ENCODE data around the gene PRDM5.

Gene PRDM5

GRCh38 chr4:120918092-120918491, 4.4 kb downstream of the PRDM5 start:
- Histone ChIP-seq H3K4me3 (ENCODE audit: low read depth, low read length, poor library complexity, severe bottlenecking) (no peak overlapping the region), H3K4me2 (ENCODE audit: low read length) (no peak overlapping the region), H3K9ac (ENCODE audit: low read length) (no peak overlapping the region), H3K36me3 (ENCODE audit: insufficient read depth, low read length) (no peaks in the 10 kb centered on the region), H3K27ac (ENCODE audit: low read depth, low read length, poor library complexity, severe bottlenecking) (no peak overlapping the region), H2AFZ (ENCODE audit: low read length) (no peak overlapping the region), H3K79me2 (ENCODE audit: insufficient read depth, low read length) (no peaks in the 10 kb centered on the region), H3K9me3 (ENCODE audit: low read length) (no peaks in the 10 kb centered on the region), H3K9me2 (ENCODE audit: low read depth, low read length) (no peaks in the 10 kb centered on the region), H4K20me1 (ENCODE audit: insufficient read depth, low read length) (no peaks in the 10 kb centered on the region), H3K4me1 (ENCODE audit: insufficient read depth, low read length, severe bottlenecking) (no peaks in the 10 kb centered on the region), H3F3A (ENCODE audit: insufficient read depth, low read length) (no peaks in the 10 kb centered on the region), H3K27me3 (ENCODE audit: insufficient read depth, low read length) (no peaks in the 10 kb centered on the region)
- TF ChIP-seq CTCF (IDR thresholded peaks at IDR 0.05; ENCODE audit: low read length) (no peak), EZH2 (IDR thresholded peaks at IDR 0.05; ENCODE audit: borderline replicate concordance, low read length) (no peak)

DNA sequence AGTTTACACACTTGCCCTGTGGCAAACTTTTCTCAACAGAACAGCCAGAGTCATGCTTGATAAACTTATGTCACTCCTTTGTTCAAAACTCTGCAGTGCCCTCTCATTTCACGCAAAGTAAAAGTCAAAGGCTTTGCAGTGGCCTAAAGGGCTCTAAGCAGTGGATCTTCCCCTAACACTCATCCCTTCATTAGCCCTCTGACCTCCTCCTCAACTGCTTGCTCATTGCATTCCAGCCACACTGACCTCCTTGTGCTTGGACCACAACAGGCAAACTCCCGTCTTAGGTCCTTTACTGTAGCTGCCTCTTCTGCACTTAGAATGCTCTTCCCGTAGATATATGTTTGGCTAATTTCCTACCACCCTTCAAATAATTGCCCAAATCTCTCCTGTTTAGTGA, 5.6 kb downstream of the PRDM5 start:
- Histone ChIP-seq H3K9ac (ENCODE audit: low read length) (no peak overlapping the region), H2AFZ (ENCODE audit: low read length) (no peak overlapping the region), H3K4me3 (ENCODE audit: low read depth, low read length, poor library complexity, severe bottlenecking) (no peak overlapping the region), H3K4me2 (ENCODE audit: low read length) (no peak overlapping the region), H3K27ac (ENCODE audit: low read depth, low read length, poor library complexity, severe bottlenecking) (no peak overlapping the region), H4K20me1 (ENCODE audit: insufficient read depth, low read length) (no peaks in the 10 kb centered on the region), H3K9me3 (ENCODE audit: low read length) (no peaks in the 10 kb centered on the region), H3F3A (ENCODE audit: insufficient read depth, low read length) (no peaks in the 10 kb centered on the region), H3K36me3 (ENCODE audit: insufficient read depth, low read length) (no peaks in the 10 kb centered on the region), H3K4me1 (ENCODE audit: insufficient read depth, low read length, severe bottlenecking) (no peaks in the 10 kb centered on the region), H3K79me2 (ENCODE audit: insufficient read depth, low read length) (no peaks in the 10 kb centered on the region), H3K9me2 (ENCODE audit: low read depth, low read length) (no peaks in the 10 kb centered on the region), H3K27me3 (ENCODE audit: insufficient read depth, low read length) (no peaks in the 10 kb centered on the region)
- TF ChIP-seq CTCF (IDR thresholded peaks at IDR 0.05; ENCODE audit: low read length) (no peak), EZH2 (IDR thresholded peaks at IDR 0.05; ENCODE audit: borderline replicate concordance, low read length) (no peak)

DNA sequence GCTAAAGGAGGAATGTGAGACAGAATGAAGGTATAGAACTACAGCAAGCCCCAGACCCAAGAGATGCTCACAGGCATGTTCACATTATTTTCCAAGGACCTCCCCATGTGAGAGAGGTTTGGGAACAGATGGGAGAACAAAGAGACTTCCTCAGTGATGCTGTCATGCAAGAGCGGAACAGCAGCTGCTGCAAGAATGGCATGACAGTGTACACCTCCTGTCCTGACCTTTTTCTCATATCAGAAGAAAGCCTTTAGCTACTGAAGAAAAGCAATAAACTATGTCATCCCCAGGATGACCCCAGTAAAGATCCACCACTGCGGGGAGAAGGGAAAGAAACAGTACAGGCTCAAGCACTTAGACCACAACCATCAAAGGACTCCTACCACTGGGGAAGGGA, 7.2 kb downstream of the PRDM5 start:
- no peaks in the 10 kb centered on the region for H3K79me2 ChIP-seq (ENCODE audit: insufficient read depth, low read length)
- H3K27ac ChIP-seq (ENCODE audit: low read depth, low read length, poor library complexity, severe bottlenecking), result no peak overlapping the region
- H2AFZ ChIP-seq (ENCODE audit: low read length), result no peak overlapping the region
- H3K4me2 ChIP-seq (ENCODE audit: low read length), result no peak overlapping the region
- no peak overlapping the region for H3K4me3 ChIP-seq (ENCODE audit: low read depth, low read length, poor library complexity, severe bottlenecking)
- no peak overlapping the region for H3K9ac ChIP-seq (ENCODE audit: low read length)
- H3K9me2 ChIP-seq (ENCODE audit: low read depth, low read length), result no peaks in the 10 kb centered on the region
- H3K27me3 ChIP-seq (ENCODE audit: insufficient read depth, low read length), result no peaks in the 10 kb centered on the region
- H4K20me1 ChIP-seq (ENCODE audit: insufficient read depth, low read length), result no peaks in the 10 kb centered on the region
- no peaks in the 10 kb centered on the region for H3K4me1 ChIP-seq (ENCODE audit: insufficient read depth, low read length, severe bottlenecking)
- no peaks in the 10 kb centered on the region for H3K36me3 ChIP-seq (ENCODE audit: insufficient read depth, low read length)
- no peaks in the 10 kb centered on the region for H3F3A ChIP-seq (ENCODE audit: insufficient read depth, low read length)
- H3K9me3 ChIP-seq (ENCODE audit: low read length), result no peaks in the 10 kb centered on the region
- TF ChIP-seq CTCF (IDR thresholded peaks at IDR 0.05; ENCODE audit: low read length), result no peak
- no peak for TF ChIP-seq EZH2 (IDR thresholded peaks at IDR 0.05; ENCODE audit: borderline replicate concordance, low read length)

Data from OCI-LY1 (cell line).